Stomach smooth muscle (tissue), 2 donors: Measurements from ENCODE around the gene KCNJ5.

ENCODE experiments used
- H3K27ac ChIP-seq: one replicate; pipeline ENCODE4 v1.7.0; 2013; ENCODE audit warnings: mild to moderate bottlenecking, low read length, inconsistent platforms
- H3K27me3 ChIP-seq, 2 donors: one replicate each; pipeline ENCODE4 v1.7.0; 2013; ENCODE audit warnings: low read length in 2 of 2; ENCODE audit not compliant: insufficient read depth in 2 of 2, control insufficient read depth in 1 of 2
- H3K36me3 ChIP-seq, 2 donors: one replicate each; pipeline ENCODE4 v1.7.0; 2013; ENCODE audit warnings: low read length in 2 of 2; ENCODE audit not compliant: control insufficient read depth in 2 of 2, insufficient read depth in 2 of 2
- H3K4me1 ChIP-seq: one replicate; pipeline ENCODE4 v1.7.0; 2013; ENCODE audit warnings: low read length; ENCODE audit not compliant: control insufficient read depth, insufficient read depth
- H3K4me3 ChIP-seq, 2 donors: one replicate each; pipeline ENCODE4 v1.7.0; 2013; ENCODE audit warnings: low read length in 2 of 2
- H3K9ac ChIP-seq, 2 donors: one replicate each; pipeline ENCODE4 v1.7.0; 2013; ENCODE audit warnings: low read length in 2 of 2, mild to moderate bottlenecking in 1 of 2
- H3K9me3 ChIP-seq, 2 donors: one replicate each; pipeline ENCODE4 v1.7.0; 2013; ENCODE audit warnings: low read length in 2 of 2; ENCODE audit not compliant: control insufficient read depth in 2 of 2
- donor health status: healthy.
- donor health status: Pancreatic carcinoma.

The KCNJ5 gene

DNA sequence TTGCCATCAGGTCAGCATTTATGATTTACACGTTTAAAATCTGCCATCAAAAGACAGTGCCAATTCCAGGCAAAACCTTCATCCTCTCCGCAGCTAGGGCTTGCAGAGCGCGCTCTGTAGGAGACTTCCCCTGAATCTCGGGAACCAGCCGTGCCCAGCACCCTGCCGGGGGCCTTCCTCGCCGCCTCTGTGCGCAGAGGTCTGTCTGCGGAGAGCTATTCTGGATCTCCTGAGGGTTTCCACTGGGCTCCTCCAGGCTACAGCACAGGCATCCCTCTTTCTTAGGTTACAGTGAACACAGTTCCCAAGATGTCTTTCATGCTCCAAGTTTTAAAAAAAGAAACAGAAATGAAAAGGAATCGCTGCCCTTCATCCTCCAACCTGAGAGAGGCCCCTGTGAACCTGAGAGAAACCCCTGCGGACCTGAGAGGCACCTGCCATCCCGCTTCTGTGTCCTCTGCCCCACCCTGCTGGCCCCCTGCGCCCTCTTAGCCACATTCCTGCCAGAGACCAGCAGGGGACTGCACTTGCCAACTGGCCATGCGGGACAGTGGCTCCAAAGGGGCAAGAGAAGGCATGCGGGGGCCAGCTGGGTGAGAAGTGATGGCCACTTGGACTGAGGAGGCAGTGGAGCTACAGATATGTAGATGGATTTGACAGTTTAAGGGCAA lies 35.4 kb downstream of the KCNJ5 start:
- H3K9ac ChIP-seq: no peak overlapping the region
- H3K4me3 ChIP-seq: no peak overlapping the region
- no peaks in the 10 kb centered on the region for H3K4me1 ChIP-seq
- no peaks in the 10 kb centered on the region for H3K9me3 ChIP-seq
- H3K27me3 ChIP-seq: no peaks in the 10 kb centered on the region
- H3K27ac ChIP-seq: no peak overlapping the region
- H3K36me3 ChIP-seq: no peaks in the 10 kb centered on the region

DNA sequence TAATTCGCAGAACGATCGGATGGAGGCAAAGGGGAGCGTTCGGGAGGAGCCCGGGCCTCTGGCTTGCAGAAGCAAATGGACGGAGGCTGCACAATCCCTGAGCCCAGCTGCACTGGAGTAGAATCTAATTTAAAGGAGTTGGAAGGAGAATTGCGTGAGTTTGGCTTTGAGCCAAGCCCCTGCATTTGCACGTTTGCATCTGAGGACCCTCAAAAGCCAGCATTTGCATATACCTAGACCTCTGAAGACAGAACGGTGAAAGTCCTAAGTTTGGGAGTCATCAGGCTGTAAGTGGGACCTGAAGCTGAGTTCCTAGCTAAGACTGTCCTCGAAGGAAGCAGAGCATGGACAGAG lies 35.9 kb downstream of the KCNJ5 start:
- no peaks in the 10 kb centered on the region for H3K4me1 ChIP-seq
- H3K4me3 ChIP-seq: no peak overlapping the region
- no peaks in the 10 kb centered on the region for H3K9me3 ChIP-seq
- H3K9ac ChIP-seq: no peak overlapping the region
- no peaks in the 10 kb centered on the region for H3K27me3 ChIP-seq
- no peak overlapping the region for H3K27ac ChIP-seq
- no peaks in the 10 kb centered on the region for H3K36me3 ChIP-seq

DNA sequence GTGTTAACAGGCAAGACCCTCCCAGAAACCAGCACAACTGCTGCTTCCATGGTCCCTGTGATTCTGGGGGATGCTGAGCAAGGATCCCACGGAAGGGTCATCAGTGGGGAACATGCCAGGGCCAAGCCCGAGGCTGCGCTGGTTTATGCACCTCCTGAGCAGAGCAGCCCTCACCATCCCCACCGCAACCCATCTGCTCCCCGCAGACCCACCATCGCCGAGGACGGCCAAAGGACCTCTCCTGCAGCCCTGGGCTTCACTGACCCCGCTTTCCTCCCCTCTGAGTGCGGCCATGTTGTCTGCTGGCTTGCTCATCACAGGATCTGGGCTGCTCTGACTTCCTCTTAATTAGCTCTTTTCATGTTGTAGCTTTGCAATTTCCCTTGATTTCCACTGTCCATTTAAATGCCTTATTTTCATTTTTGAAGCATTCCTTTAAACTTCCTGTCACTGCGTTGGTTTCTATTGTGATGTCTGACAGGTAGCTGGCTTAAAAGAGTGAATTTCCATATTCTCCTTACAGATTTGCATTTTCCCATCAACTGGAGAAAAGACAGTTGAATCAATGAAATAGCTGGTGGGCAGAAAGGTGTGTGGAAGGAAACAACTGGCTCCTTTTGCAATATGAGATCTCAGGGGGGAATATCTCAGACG lies 36.7 kb downstream of the KCNJ5 start:
- Histone ChIP-seq H3K9me3 (no peaks in the 10 kb centered on the region), H3K27me3 (peaks cover 0 to 3% of the 10 kb centered on the region in 2 donors), H3K36me3 (no peaks in the 10 kb centered on the region), H3K27ac (no peak overlapping the region), H3K4me3 (no peak overlapping the region), H3K4me1 (no peaks in the 10 kb centered on the region), H3K9ac (no peak overlapping the region)

DNA sequence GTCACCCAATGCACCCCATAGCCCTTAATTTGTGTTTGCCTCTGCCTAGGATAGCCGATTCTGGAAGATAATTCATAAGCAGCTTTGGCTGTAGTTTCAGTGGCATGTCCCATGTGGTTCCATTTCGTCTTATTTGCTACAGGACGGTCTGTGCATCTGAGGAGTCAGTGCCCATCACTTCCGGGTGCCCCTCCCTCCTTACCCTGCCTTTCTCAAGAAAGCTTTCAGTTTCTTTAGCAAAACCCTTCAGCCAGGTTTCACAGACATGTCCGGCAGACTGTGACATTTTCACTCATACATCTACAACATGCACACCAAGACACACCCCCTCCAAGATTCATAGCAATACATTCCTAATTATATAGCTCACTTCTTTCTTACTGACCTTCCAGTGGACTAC lies 37.2 kb downstream of the KCNJ5 start:
- Histone ChIP-seq H3K4me1 (no peaks in the 10 kb centered on the region), H3K36me3 (no peaks in the 10 kb centered on the region), H3K9ac (no peak overlapping the region), H3K9me3 (no peaks in the 10 kb centered on the region), H3K4me3 (no peak overlapping the region), H3K27me3 (peaks cover 0 to 3% of the 10 kb centered on the region in 2 donors), H3K27ac (no peak overlapping the region)

DNA sequence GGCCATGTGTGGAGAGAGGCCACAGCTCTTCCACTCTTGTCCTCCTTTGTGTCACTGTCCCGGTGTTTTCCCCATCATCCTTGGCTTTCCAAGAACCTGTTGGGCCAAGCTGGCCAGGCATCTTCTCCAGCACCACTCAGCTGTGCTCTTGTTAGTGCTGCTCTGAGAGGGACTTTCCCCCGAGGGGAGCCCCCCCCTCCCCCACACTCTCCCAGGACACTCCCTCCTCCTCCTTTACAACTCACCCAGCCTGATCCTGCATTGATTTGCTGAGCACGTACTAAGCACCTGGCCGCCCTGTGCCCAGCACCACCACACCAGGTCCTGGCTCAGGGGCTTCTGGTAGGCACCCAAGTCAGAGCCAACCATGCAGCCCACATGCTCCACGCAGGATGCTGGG lies 38.3 kb downstream of the KCNJ5 start:
- peaks cover 0 to 3% of the 10 kb centered on the region in 2 donors for H3K27me3 ChIP-seq
- no peak overlapping the region for H3K27ac ChIP-seq
- no peak overlapping the region for H3K9ac ChIP-seq
- no peaks in the 10 kb centered on the region for H3K9me3 ChIP-seq
- H3K36me3 ChIP-seq: no peaks in the 10 kb centered on the region
- no peak overlapping the region for H3K4me3 ChIP-seq
- H3K4me1 ChIP-seq: no peaks in the 10 kb centered on the region

DNA sequence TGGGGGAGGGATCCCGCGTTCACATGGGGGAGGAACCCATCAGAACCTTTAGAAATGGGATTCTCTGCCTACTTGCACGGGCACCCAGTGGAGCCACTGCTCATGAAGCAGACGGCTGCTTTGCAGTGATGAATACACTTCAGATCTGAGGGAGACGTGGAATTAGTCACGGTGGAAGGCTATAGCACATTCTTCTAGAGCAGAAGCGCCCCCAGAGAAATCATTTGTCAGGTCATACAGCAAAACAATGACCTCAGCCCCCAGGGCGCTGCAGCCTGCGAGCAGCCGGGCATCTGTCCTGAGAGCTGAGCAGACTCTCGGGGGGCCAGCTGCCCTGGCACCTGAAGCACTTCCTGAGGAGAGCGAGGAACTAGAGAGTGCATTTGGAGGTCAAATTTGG lies 38.8 kb downstream of the KCNJ5 start:
- Histone ChIP-seq H3K9me3 (no peaks in the 10 kb centered on the region), H3K36me3 (no peaks in the 10 kb centered on the region), H3K9ac (no peak overlapping the region), H3K27me3 (peaks cover 0 to 3% of the 10 kb centered on the region in 2 donors), H3K27ac (no peak overlapping the region), H3K4me1 (no peaks in the 10 kb centered on the region), H3K4me3 (no peak overlapping the region)

DNA sequence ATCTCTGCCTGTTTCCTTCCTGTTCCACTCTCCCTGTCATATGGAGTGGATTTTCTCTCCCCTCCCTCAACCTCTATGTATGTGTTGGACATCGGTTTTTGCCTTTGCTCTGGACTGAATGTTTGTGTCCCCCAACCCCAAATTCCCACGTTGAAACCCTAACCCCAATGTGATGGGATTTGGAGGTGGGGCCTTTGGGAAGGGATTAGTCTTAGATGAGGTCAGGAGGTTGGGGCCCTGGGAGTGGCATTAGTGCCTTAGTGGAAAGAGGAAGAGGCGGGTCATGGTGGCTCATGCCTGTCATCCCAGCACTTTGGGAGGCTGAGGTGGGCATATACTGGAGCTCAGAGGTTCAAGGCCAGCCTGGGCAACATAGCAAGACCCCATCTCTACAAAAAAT lies 39.9 kb downstream of the KCNJ5 start:
- H3K27ac ChIP-seq: no peak overlapping the region
- no peaks in the 10 kb centered on the region for H3K36me3 ChIP-seq

DNA sequence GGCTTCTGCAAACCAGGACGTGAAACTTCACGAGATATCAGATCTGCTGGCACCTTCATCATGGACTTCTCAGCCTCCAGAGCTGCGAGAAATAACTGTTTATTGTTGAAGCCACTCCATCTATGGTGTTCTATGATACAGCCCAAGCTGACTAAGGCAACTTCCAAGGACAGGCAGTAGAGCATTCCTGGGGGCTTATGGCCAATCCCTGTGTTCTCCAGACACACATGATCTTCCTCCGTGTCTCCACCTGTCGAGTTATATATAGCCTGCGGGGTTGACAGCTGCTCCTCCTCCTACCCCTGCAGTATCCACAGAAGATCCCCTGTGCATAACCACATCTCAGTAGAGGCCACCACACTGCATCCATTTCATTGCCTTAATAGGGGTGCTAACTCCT lies 40.5 kb downstream of the KCNJ5 start:
- H3K4me3 ChIP-seq: no peak overlapping the region
- H3K27ac ChIP-seq: no peak overlapping the region
- peaks cover 0 to 3% of the 10 kb centered on the region in 2 donors for H3K27me3 ChIP-seq
- no peaks in the 10 kb centered on the region for H3K9me3 ChIP-seq
- H3K36me3 ChIP-seq: no peaks in the 10 kb centered on the region
- H3K4me1 ChIP-seq: no peaks in the 10 kb centered on the region
- no peak overlapping the region for H3K9ac ChIP-seq

More for the DNA sequence above, 39.9 kb downstream of the KCNJ5 start:
- H3K4me3 ChIP-seq: no peak overlapping the region
- H3K9ac ChIP-seq: no peak overlapping the region
- H3K9me3 ChIP-seq: no peaks in the 10 kb centered on the region
- no peaks in the 10 kb centered on the region for H3K4me1 ChIP-seq
- H3K27me3 ChIP-seq: peaks cover 0 to 3% of the 10 kb centered on the region in 2 donors

DNA sequence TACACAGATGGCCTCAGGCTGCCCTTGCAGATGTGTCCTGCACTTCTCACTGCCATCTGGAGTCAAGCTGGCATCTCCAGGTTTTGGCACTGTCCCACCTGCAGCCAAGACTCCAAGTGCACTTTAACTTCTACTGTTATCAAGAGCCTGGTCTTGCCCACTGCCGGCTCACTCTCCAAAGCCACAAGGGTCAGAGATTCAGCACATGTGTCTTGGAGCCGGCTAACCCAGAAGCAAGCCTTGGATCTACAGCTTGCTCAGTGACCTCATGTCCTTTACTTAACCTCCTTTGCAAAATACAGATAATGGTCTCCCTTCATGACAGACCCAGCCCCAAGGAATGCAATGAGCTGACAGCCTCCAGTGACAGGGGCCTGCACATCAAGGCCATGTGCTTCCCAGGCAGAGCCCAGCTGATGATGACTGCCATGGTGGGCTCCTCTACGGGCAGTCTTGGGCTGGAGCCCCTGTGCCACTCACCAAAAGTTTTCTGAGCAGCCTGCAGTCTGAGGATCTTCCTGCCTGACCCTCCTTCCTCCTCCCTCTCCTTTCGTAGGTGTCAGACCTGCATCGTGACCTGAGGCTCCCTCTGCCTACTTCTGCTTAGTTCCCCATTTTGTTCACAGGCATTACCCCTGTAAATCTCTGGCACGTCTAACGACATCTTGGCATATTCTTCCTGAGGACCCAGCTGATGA lies 42.5 kb downstream of the KCNJ5 start:
- Histone ChIP-seq H3K9me3 (no peaks in the 10 kb centered on the region), H3K27ac (no peak overlapping the region), H3K27me3 (peaks cover 0 to 3% of the 10 kb centered on the region in 2 donors), H3K4me1 (no peaks in the 10 kb centered on the region), H3K9ac (no peak overlapping the region), H3K36me3 (no peaks in the 10 kb centered on the region), H3K4me3 (no peak overlapping the region)

DNA sequence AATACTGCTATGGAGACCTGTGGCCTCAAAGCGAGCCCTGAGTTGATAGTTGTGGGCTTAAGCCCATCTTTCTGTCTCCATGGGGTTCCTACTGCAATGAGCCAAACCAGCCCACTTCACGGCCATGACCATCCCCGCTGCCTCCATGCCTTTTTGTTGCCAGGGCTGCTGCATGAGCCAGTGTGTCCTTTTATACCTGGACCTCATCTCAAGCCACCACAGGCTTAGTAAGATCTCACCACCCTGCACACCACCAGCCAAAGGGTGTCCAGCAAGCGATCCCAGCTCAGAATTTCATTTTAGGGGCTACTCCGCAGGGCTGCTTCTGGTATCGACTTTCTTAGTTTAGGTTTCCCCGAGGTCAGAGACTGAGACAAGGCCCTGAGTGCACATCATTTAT lies 43.2 kb downstream of the KCNJ5 start:
- no peak overlapping the region for H3K4me3 ChIP-seq
- H3K9ac ChIP-seq: no peak overlapping the region

DNA sequence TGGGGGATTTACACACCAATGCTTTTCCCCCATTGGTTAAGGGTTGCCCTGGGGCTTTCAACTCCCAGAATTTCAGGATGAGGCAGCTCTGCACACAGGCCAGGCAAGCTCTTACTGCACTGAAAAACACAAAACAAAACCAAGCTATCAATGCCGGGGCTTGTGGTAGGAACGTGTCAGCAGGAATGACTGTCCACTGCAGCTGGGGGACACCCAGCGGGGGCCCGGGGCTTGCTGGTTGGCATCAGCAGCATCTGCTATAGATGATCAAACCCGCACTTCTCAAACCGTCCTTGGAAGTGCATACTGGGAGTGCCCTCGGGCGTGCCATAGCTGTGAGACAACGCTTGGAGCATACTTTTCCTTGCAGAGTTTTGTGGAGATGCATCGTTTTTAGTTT lies 43.8 kb downstream of the KCNJ5 start:
- Histone ChIP-seq H3K9ac (no peak overlapping the region), H3K9me3 (no peaks in the 10 kb centered on the region), H3K27ac (no peak overlapping the region), H3K36me3 (no peaks in the 10 kb centered on the region), H3K27me3 (peaks cover 0 to 3% of the 10 kb centered on the region in 2 donors), H3K4me1 (no peaks in the 10 kb centered on the region), H3K4me3 (no peak overlapping the region)

More for the DNA sequence above, 43.2 kb downstream of the KCNJ5 start:
- H3K9me3 ChIP-seq: no peaks in the 10 kb centered on the region
- no peaks in the 10 kb centered on the region for H3K36me3 ChIP-seq
- H3K27me3 ChIP-seq: peaks cover 0 to 3% of the 10 kb centered on the region in 2 donors
- H3K27ac ChIP-seq: no peak overlapping the region
- no peaks in the 10 kb centered on the region for H3K4me1 ChIP-seq
